Thoracic aorta (tissue), 2 donors: Measurements from ENCODE around the gene STK32C. TPM values are rescaled to one million over a fixed set of nuclear protein-coding genes. Genes with fewer than 3 reads are reported as not detected.

Experiments
- ATAC-seq: fragments of 150-250 bp; one replicate; pipeline ENCODE4 v1.8.0; 2017; ENCODE audit warnings: low read depth; ENCODE audit not compliant: insufficient number of reproducible peaks, low FRiP score
- DNase-seq: peaks from one replicate; pipeline ENCODE4 v3.0.0-alpha.2; 2020; ENCODE audit warnings: low spot score
- H3K27ac ChIP-seq, 2 donors: fragments of 200-600 bp; sonication (generic); 1 replicate in 1 of 2; 2 replicates in 1 of 2; pipeline ENCODE4 v1.5.1; 2016; ENCODE audit warnings: mild to moderate bottlenecking in 2 of 2, moderate library complexity in 2 of 2
- H3K27me3 ChIP-seq: fragments of 200-600 bp; sonication (generic); replicated peaks from 2 replicates; pipeline ENCODE4 v1.6.0; 2016; ENCODE audit warnings: mild to moderate bottlenecking; ENCODE audit not compliant: insufficient read depth
- H3K36me3 ChIP-seq: fragments of 200-600 bp; sonication (generic); one replicate; pipeline ENCODE4 v1.5.1; 2016
- H3K4me1 ChIP-seq, 2 donors: fragments of 200-600 bp; sonication (generic); 1 replicate in 1 of 2; 2 replicates in 1 of 2; pipeline versions ENCODE4 v1.5.1 to v1.6.0; 2016; ENCODE audit warnings: low read depth in 2 of 2, mild to moderate bottlenecking in 1 of 2; ENCODE audit not compliant: control insufficient read depth in 1 of 2
- H3K4me3 ChIP-seq: fragments of 200-600 bp; sonication (generic); 2 replicates; pipeline ENCODE4 v1.5.1; 2016; ENCODE audit warnings: mild to moderate bottlenecking
- H3K9me3 ChIP-seq: fragments of 200-600 bp; sonication (generic); 2 replicates; pipeline ENCODE4 v1.5.1; 2016
- CTCF ChIP-seq: fragments of 200-600 bp; sonication (generic); IDR thresholded peaks from one replicate; pipeline ENCODE4 v1.5.1; 2019; ENCODE audit warnings: antibody characterized with exemption
- total RNA-seq, 2 donors: library from RNA; depleted of rRNA; stranded (reverse); fragments of >200 nt; gene quantifications; one replicate each; pipeline versions ENCODE4 v1.1.0 to v1.2.3, GENCODE V29; 2016

STK32C gene
- total RNA-seq, 2 donors from 2014 or later: 1.1 to 4.2 TPM

GRCh38 chr10:132205650-132206376 is 101.9 kb downstream of the STK32C start:
- no peak overlapping the region for H3K4me3 ChIP-seq
- no peaks in the 10 kb centered on the region for H3K36me3 ChIP-seq
- H3K4me1 ChIP-seq: no peaks in the 10 kb centered on the region
- no peak for TF ChIP-seq CTCF
- DNase-seq: no peak
- no peaks in the 10 kb centered on the region for H3K9me3 ChIP-seq
- no peak for ATAC-seq
- H3K27me3 ChIP-seq: no peaks in the 10 kb centered on the region
- H3K27ac ChIP-seq: no peak overlapping the region

- H3K36me3 ChIP-seq: no peaks in the 10 kb centered on the region
- no peak overlapping the region for H3K27ac ChIP-seq
- TF ChIP-seq CTCF: no peak
- no peaks in the 10 kb centered on the region for H3K9me3 ChIP-seq
- no peaks in the 10 kb centered on the region for H3K27me3 ChIP-seq
- no peaks in the 10 kb centered on the region for H3K4me1 ChIP-seq
- no peak overlapping the region for H3K4me3 ChIP-seq
- ATAC-seq: no peak
- DNase-seq: no peak
Measured at GRCh38 chr10:132204781-132205473, 102.8 kb downstream of the STK32C start.

- TF ChIP-seq CTCF: no peak
- DNase-seq: no peak
- no peaks in the 10 kb centered on the region for H3K27me3 ChIP-seq
- H3K9me3 ChIP-seq: no peaks in the 10 kb centered on the region
- no peak overlapping the region for H3K4me3 ChIP-seq
- H3K4me1 ChIP-seq: no peaks in the 10 kb centered on the region
- no peaks in the 10 kb centered on the region for H3K36me3 ChIP-seq
- no peak for ATAC-seq
- no peak overlapping the region for H3K27ac ChIP-seq
Measured at GRCh38 chr10:132204078-132204780, 103.5 kb downstream of the STK32C start.

GRCh38 chr10:132203256-132204077 is 104.3 kb downstream of the STK32C start:
- no peak for TF ChIP-seq CTCF
- ATAC-seq: no peak
- Histone ChIP-seq H3K27me3 (no peaks in the 10 kb centered on the region), H3K36me3 (no peaks in the 10 kb centered on the region), H3K4me1 (no peaks in the 10 kb centered on the region), H3K9me3 (no peaks in the 10 kb centered on the region), H3K4me3 (no peak overlapping the region), H3K27ac (no peak overlapping the region)
- no peak for DNase-seq
